ENCODE measurements around the gene GEMIN4.

GRCh38 chr17:743139-743538 lies 8.9 kb downstream of the GEMIN4 start:
- no peak for TF ChIP-seq CTCF (IDR thresholded peaks at IDR 0.05)
- TF ChIP-seq POLR2A (IDR thresholded peaks at IDR 0.05): no peak

Data from uterus (tissue), 2 donors.